ENCODE measurements around the gene SYVN1. TPM values are rescaled to one million over a fixed set of nuclear protein-coding genes. Genes with fewer than 3 reads are reported as not detected.
A peak's percentile ranks its signal among the peaks of the same experiment; 100 is the strongest.
"Not testable (repeated sequence)": the region's sequence is repeated elsewhere in the genome, so short reads cannot be mapped to it uniquely, and the experiment has no call there.

The SYVN1 gene
- polyA plus RNA-seq, 1 experiment: 33.4 TPM

- Histone ChIP-seq H3K36me3 (ENCODE audit: control insufficient read depth, insufficient read depth, low read length) (peaks cover 12% of the 10 kb centered on the region), H3K4me3 (ENCODE audit: low read depth, low read length) (peak overlapping the region; percentile 81), H3K27me3 (ENCODE audit: control insufficient read depth, insufficient read depth, low read length) (no peaks in the 10 kb centered on the region)
- POLR2A ChIA-PET: no interaction called here
- CTCF ChIA-PET: interaction anchor here (0.7 to 3.1 kb wide), 17 partner anchors 11 to 167 kb away, joined by 3 to 14 read pairs (median 4); partner anchors contain the start of genes ARL2, CDC42EP2, SPDYC and TM7SF2
- DNase-seq (ENCODE audit: low read depth): no peak
- TF ChIP-seq CTCF (IDR thresholded peaks at IDR 0.05; ENCODE audit: insufficient read depth, low read depth, low read length): peak; percentile 49; the same call in 1 of the 2 replicates
These were observed 46.7 kb upstream of the SYVN1 start for GRCh38 chr11:65180877-65181568.

- CTCF ChIA-PET: interaction anchor here (1.1 kb wide), 1 partner anchor 324 kb away, joined by 3 read pairs; no protein-coding TSS in a partner anchor
- H3K4me3 ChIP-seq (ENCODE audit: low read depth, low read length); POLR2A ChIA-PET; H3K27me3 ChIP-seq (ENCODE audit: control insufficient read depth, insufficient read depth, low read length); H3K36me3 ChIP-seq (ENCODE audit: control insufficient read depth, insufficient read depth, low read length); DNase-seq (ENCODE audit: low read depth): not testable (repeated sequence)
These were observed 40.3 kb upstream of the SYVN1 start for GRCh38 chr11:65174571-65175010.

GRCh38 chr11:65172600-65172999 is 38.3 kb upstream of the SYVN1 start:
- DNase-seq (ENCODE audit: low read depth): no peak
- Histone ChIP-seq H3K27me3 (ENCODE audit: control insufficient read depth, insufficient read depth, low read length) (no peaks in the 10 kb centered on the region), H3K4me3 (ENCODE audit: low read depth, low read length) (no peak overlapping the region), H3K36me3 (ENCODE audit: control insufficient read depth, insufficient read depth, low read length) (no peaks in the 10 kb centered on the region)
- no peak for TF ChIP-seq CTCF (IDR thresholded peaks at IDR 0.05; ENCODE audit: insufficient read depth, low read depth, low read length)
- CTCF ChIA-PET: interaction anchor here (0.8 kb wide), 1 partner anchor 62 kb away, joined by 3 read pairs; no protein-coding TSS in a partner anchor
- POLR2A ChIA-PET: no interaction called here

- no peak for DNase-seq (ENCODE audit: low read depth)
- POLR2A ChIA-PET: no interaction called here
- Histone ChIP-seq H3K27me3 (ENCODE audit: control insufficient read depth, insufficient read depth, low read length) (no peaks in the 10 kb centered on the region), H3K4me3 (ENCODE audit: low read depth, low read length) (no peak within 1 kb of the TSS), H3K36me3 (ENCODE audit: control insufficient read depth, insufficient read depth, low read length) (no peaks in the 10 kb centered on the region)
- CTCF ChIA-PET: interaction anchor here (2.3 kb wide), 1 partner anchor 11 kb away, joined by 14 read pairs; the partner anchor contains the start of gene CAPN1
- no peak for TF ChIP-seq CTCF (IDR thresholded peaks at IDR 0.05; ENCODE audit: insufficient read depth, low read depth, low read length)
These were observed 35.8 kb upstream of the SYVN1 start, which contains the start of gene SPDYC for GRCh38 chr11:65170058-65170534. TSS of gene SPDYC (plus strand) at chr11:65170233. CDS start at chr11:65171358, 1,125 bp downstream.

- no peak for DNase-seq (ENCODE audit: low read depth)
- POLR2A ChIA-PET: no interaction called here
- H3K27me3 ChIP-seq (ENCODE audit: control insufficient read depth, insufficient read depth, low read length): no peaks in the 10 kb centered on the region
- H3K36me3 ChIP-seq (ENCODE audit: control insufficient read depth, insufficient read depth, low read length): no peaks in the 10 kb centered on the region
- no peak overlapping the region for H3K4me3 ChIP-seq (ENCODE audit: low read depth, low read length)
- CTCF ChIA-PET: interaction anchor here (0.8 to 2.3 kb wide), 3 partner anchors 12 to 52 kb away, joined by 3 to 14 read pairs (median 3); partner anchors contain the start of genes CAPN1 and ZNHIT2
- no peak for TF ChIP-seq CTCF (IDR thresholded peaks at IDR 0.05; ENCODE audit: insufficient read depth, low read depth, low read length)
These were observed 34.9 kb upstream of the SYVN1 start for GRCh38 chr11:65169164-65169641.

All from BJ (cell line).